Effector memory CD8-positive, alpha-beta T cell (primary cell): ENCODE measurements around the gene RAB1A.
"Not testable (repeated sequence)": the region's sequence is repeated elsewhere in the genome, so short reads cannot be mapped to it uniquely, and the experiment has no call there.

Source experiments
- ATAC-seq: fragments of 150-1000 bp; cut with Tn5 transposase; replicated peaks from 2 replicates; pipeline ENCODE4 v1.10.0; 2021; ENCODE audit warnings: mild to moderate bottlenecking, moderate library complexity
- DNase-seq, 3 experiments: peaks; one replicate each; pipeline ENCODE4 v3.0.0; 2021
- H3K27ac Mint-ChIP-seq, 2 donors: one replicate each; pipeline ENCODE4 v1.8.0; 2022; ENCODE audit warnings: mild to moderate bottlenecking in 2 of 2, mixed read lengths in 2 of 2, moderate library complexity in 2 of 2
- H3K27me3 Mint-ChIP-seq, 2 donors: one replicate each; pipeline ENCODE4 v1.8.0; 2022; ENCODE audit warnings: mixed read lengths in 2 of 2
- H3K36me3 Mint-ChIP-seq: one replicate; pipeline ENCODE4 v1.8.0; 2022; ENCODE audit warnings: mild to moderate bottlenecking, moderate library complexity, mixed read lengths; ENCODE audit not compliant: insufficient read depth
- H3K4me1 Mint-ChIP-seq, 2 donors: one replicate each; pipeline ENCODE4 v1.8.0; 2022; ENCODE audit warnings: low read depth in 2 of 2, mixed read lengths in 2 of 2
- H3K4me3 Mint-ChIP-seq, 2 donors: one replicate each; pipeline ENCODE4 v1.8.0; 2022; ENCODE audit warnings: mild to moderate bottlenecking in 2 of 2, mixed read lengths in 2 of 2, moderate library complexity in 2 of 2
- H3K9me3 Mint-ChIP-seq, 2 donors: one replicate each; pipeline ENCODE4 v1.8.0; 2022; ENCODE audit warnings: mixed read lengths in 2 of 2
- total RNA-seq, 9 experiments: gene quantifications; one replicate each; lab custom pipeline; 2026; lab: John Stamatoyannopoulos, UW

RAB1A gene
- 57.6 to 83.7 (median 71.2) reads per million in 9 experiments for total RNA-seq

- ATAC-seq (peak; percentile 90), DNase-seq (peak; percentile 95 to 97 (median 96))
- Mint-ChIP-seq H3K27ac (peak within 1 kb of the TSS; percentile 98 to 100), H3K27me3 (no peaks in the 10 kb centered on the region), H3K9me3 (no peaks in the 10 kb centered on the region), H3K36me3 (peaks cover 37% of the 10 kb centered on the region), H3K4me3 (peak within 1 kb of the TSS; percentile 96 to 100), H3K4me1 (peaks cover 30 to 47% of the 10 kb centered on the region in 2 donors)
These were observed at the start of gene RAB1A for GRCh38 chr2:65129826-65130663. TSS of gene RAB1A (minus strand) at chr2:65130106. CDS start at chr2:65129915, 191 bp downstream.

GRCh38 chr2:65177751-65178442 is 48.0 kb upstream of the RAB1A start:
- ATAC-seq (no peak), DNase-seq (no peak)
- H3K27me3 Mint-ChIP-seq: peaks cover 19 to 47% of the 10 kb centered on the region in 2 donors
- H3K4me3 Mint-ChIP-seq: no peak overlapping the region
- no peaks in the 10 kb centered on the region for H3K4me1 Mint-ChIP-seq
- peaks cover 4% of the 10 kb centered on the region for H3K36me3 Mint-ChIP-seq
- H3K9me3 Mint-ChIP-seq: no peaks in the 10 kb centered on the region
- no peak overlapping the region for H3K27ac Mint-ChIP-seq

- H3K27me3 Mint-ChIP-seq: peaks cover 5 to 29% of the 10 kb centered on the region in 2 donors
- no peak overlapping the region for H3K27ac Mint-ChIP-seq
These were observed 46.1 kb upstream of the RAB1A start for GRCh38 chr2:65175894-65176530.

GRCh38 chr2:65174031-65174430 is 44.1 kb upstream of the RAB1A start:
- not testable (repeated sequence) for DNase-seq, H3K27ac Mint-ChIP-seq, H3K9me3 Mint-ChIP-seq, ATAC-seq, H3K4me3 Mint-ChIP-seq, H3K4me1 Mint-ChIP-seq, H3K36me3 Mint-ChIP-seq
- peaks cover 5 to 12% of the 10 kb centered on the region in 2 donors for H3K27me3 Mint-ChIP-seq

More at GRCh38 chr2:65175894-65176530, 46.1 kb upstream of the RAB1A start:
- DNase-seq: no peak
- H3K4me1 Mint-ChIP-seq: no peaks in the 10 kb centered on the region
- ATAC-seq: no peak
- H3K9me3 Mint-ChIP-seq: no peaks in the 10 kb centered on the region
- no peak overlapping the region for H3K4me3 Mint-ChIP-seq
- H3K36me3 Mint-ChIP-seq: peaks cover 4% of the 10 kb centered on the region

- no peak overlapping the region for H3K27ac Mint-ChIP-seq
- no peak overlapping the region for H3K4me3 Mint-ChIP-seq
- H3K27me3 Mint-ChIP-seq: peaks cover 3 to 8% of the 10 kb centered on the region in 2 donors
- H3K36me3 Mint-ChIP-seq: no peaks in the 10 kb centered on the region
- no peaks in the 10 kb centered on the region for H3K9me3 Mint-ChIP-seq
- no peak for DNase-seq
- no peak for ATAC-seq
- H3K4me1 Mint-ChIP-seq: no peaks in the 10 kb centered on the region
These were observed 43.3 kb upstream of the RAB1A start for GRCh38 chr2:65172994-65173790.

GRCh38 chr2:65170611-65171477 is 40.9 kb upstream of the RAB1A start:
- ATAC-seq, H3K36me3 Mint-ChIP-seq, H3K27me3 Mint-ChIP-seq, DNase-seq, H3K4me3 Mint-ChIP-seq, H3K9me3 Mint-ChIP-seq, H3K4me1 Mint-ChIP-seq, H3K27ac Mint-ChIP-seq: not testable (repeated sequence)

- Mint-ChIP-seq H3K4me1 (no peaks in the 10 kb centered on the region), H3K36me3 (peaks cover 3% of the 10 kb centered on the region), H3K4me3 (no peak overlapping the region), H3K27ac (no peak overlapping the region), H3K9me3 (no peaks in the 10 kb centered on the region), H3K27me3 (no peaks in the 10 kb centered on the region)
- ATAC-seq (no peak), DNase-seq (no peak)
These were observed 39.8 kb upstream of the RAB1A start for GRCh38 chr2:65169760-65170136.

- peaks cover 5% of the 10 kb centered on the region for H3K36me3 Mint-ChIP-seq
- no peak overlapping the region for H3K27ac Mint-ChIP-seq
- H3K9me3 Mint-ChIP-seq: no peaks in the 10 kb centered on the region
- H3K4me1 Mint-ChIP-seq: peaks cover 2 to 4% of the 10 kb centered on the region in 2 donors
- DNase-seq (no peak), ATAC-seq (no peak)
- no peaks in the 10 kb centered on the region for H3K27me3 Mint-ChIP-seq
- H3K4me3 Mint-ChIP-seq: no peak overlapping the region
These were observed 35.7 kb upstream of the RAB1A start for GRCh38 chr2:65165558-65165957.

GRCh38 chr2:65164426-65164891 is 34.6 kb upstream of the RAB1A start:
- ATAC-seq: no peak
- H3K9me3 Mint-ChIP-seq: no peaks in the 10 kb centered on the region
- H3K27ac Mint-ChIP-seq: no peak overlapping the region

GRCh38 chr2:65161551-65162100 is 31.7 kb upstream of the RAB1A start:
- ATAC-seq: no peak
- Mint-ChIP-seq H3K27me3 (peaks cover 0 to 5% of the 10 kb centered on the region in 2 donors), H3K4me3 (no peak overlapping the region), H3K27ac (no peak overlapping the region), H3K36me3 (peaks cover 5% of the 10 kb centered on the region), H3K4me1 (peaks cover 2 to 4% of the 10 kb centered on the region in 2 donors), H3K9me3 (no peaks in the 10 kb centered on the region)
- DNase-seq: no peak

More at GRCh38 chr2:65164426-65164891, 34.6 kb upstream of the RAB1A start:
- Mint-ChIP-seq H3K27me3 (no peaks in the 10 kb centered on the region), H3K4me3 (no peak overlapping the region), H3K36me3 (peaks cover 5% of the 10 kb centered on the region), H3K4me1 (peaks cover 2 to 4% of the 10 kb centered on the region in 2 donors)
- no peak for DNase-seq

GRCh38 chr2:65159906-65160305 is 30.0 kb upstream of the RAB1A start:
- ATAC-seq (no peak), DNase-seq (no peak)
- Mint-ChIP-seq H3K9me3 (no peaks in the 10 kb centered on the region), H3K36me3 (peaks cover 2% of the 10 kb centered on the region), H3K27ac (no peak overlapping the region), H3K27me3 (peaks cover 0 to 12% of the 10 kb centered on the region in 2 donors), H3K4me3 (no peak overlapping the region), H3K4me1 (peaks cover 2 to 4% of the 10 kb centered on the region in 2 donors)

GRCh38 chr2:65159261-65159660 is 29.4 kb upstream of the RAB1A start:
- Mint-ChIP-seq H3K27me3 (peaks cover 0 to 12% of the 10 kb centered on the region in 2 donors), H3K36me3 (peaks cover 2% of the 10 kb centered on the region), H3K9me3 (no peaks in the 10 kb centered on the region), H3K27ac (no peak overlapping the region), H3K4me1 (peaks cover 2 to 4% of the 10 kb centered on the region in 2 donors), H3K4me3 (no peak overlapping the region)
- no peak for DNase-seq
- no peak for ATAC-seq
